ENCODE results near the gene UGT1A9.

The UGT1A9 gene

GRCh38 chr2:233663911-233664310 lies 7.8 kb upstream of the UGT1A9 start:
- no peak for TF ChIP-seq CTCF (IDR thresholded peaks at IDR 0.05; ENCODE audit: extremely low read depth, insufficient read depth, missing control alignments)
- in situ Hi-C loops (cut with MboI; ENCODE audit: low pct_unique_long_range_greater_than_20kb, low sequenced_read_pairs, unreplicated experiment), result no loop called here
- no peak for DNase-seq (ENCODE audit: low spot score)

- in situ Hi-C loops (cut with MboI; ENCODE audit: low pct_unique_long_range_greater_than_20kb, low sequenced_read_pairs, unreplicated experiment), result no loop called here
- no peak for TF ChIP-seq CTCF (IDR thresholded peaks at IDR 0.05; ENCODE audit: extremely low read depth, insufficient read depth, missing control alignments)
- no peak for DNase-seq (ENCODE audit: low spot score)
These were observed 3.0 kb upstream of the UGT1A9 start for GRCh38 chr2:233668605-233669260.

- TF ChIP-seq CTCF (IDR thresholded peaks at IDR 0.05; ENCODE audit: extremely low read depth, insufficient read depth, missing control alignments), result no peak
These were observed 1.2 kb downstream of the UGT1A9 start for GRCh38 chr2:233672886-233673285.

GRCh38 chr2:233673896-233674295 lies 2.2 kb downstream of the UGT1A9 start:
- no peak for TF ChIP-seq CTCF (IDR thresholded peaks at IDR 0.05; ENCODE audit: extremely low read depth, insufficient read depth, missing control alignments)
- in situ Hi-C loops (cut with MboI; ENCODE audit: low pct_unique_long_range_greater_than_20kb, low sequenced_read_pairs, unreplicated experiment), result no loop called here

More at GRCh38 chr2:233672886-233673285, 1.2 kb downstream of the UGT1A9 start:
- DNase-seq (ENCODE audit: low spot score), result no peak
- in situ Hi-C loops (cut with MboI; ENCODE audit: low pct_unique_long_range_greater_than_20kb, low sequenced_read_pairs, unreplicated experiment), result no loop called here

GRCh38 chr2:233674314-233674713 lies 2.6 kb downstream of the UGT1A9 start:
- peak; percentile 28 for TF ChIP-seq CTCF (IDR thresholded peaks at IDR 0.05; ENCODE audit: extremely low read depth, insufficient read depth, missing control alignments)
- in situ Hi-C loops (cut with MboI; ENCODE audit: low pct_unique_long_range_greater_than_20kb, low sequenced_read_pairs, unreplicated experiment), result no loop called here
- DNase-seq (ENCODE audit: low spot score), result no peak

More at GRCh38 chr2:233673896-233674295, 2.2 kb downstream of the UGT1A9 start:
- no peak for DNase-seq (ENCODE audit: low spot score)

- no peak for DNase-seq (ENCODE audit: low spot score)
- in situ Hi-C loops (cut with MboI; ENCODE audit: low pct_unique_long_range_greater_than_20kb, low sequenced_read_pairs, unreplicated experiment), result no loop called here
These were observed 3.3 kb downstream of the UGT1A9 start for GRCh38 chr2:233674995-233675394.

More at GRCh38 chr2:233674995-233675394, 3.3 kb downstream of the UGT1A9 start:
- TF ChIP-seq CTCF (IDR thresholded peaks at IDR 0.05; ENCODE audit: extremely low read depth, insufficient read depth, missing control alignments), result no peak
